Activated naive CD4-positive, alpha-beta T cell treated with anti-CD3 and anti-CD28 coated beads, Interleukin-2, amount 10 ng/mL, durations not matched to agents 7 days and 5 days (primary cell): ENCODE data around the gene PMP22.

Experiments used
- CTCF ChIA-PET: fragments of 350-600 bp; sonication (Branson Sonifier 250); formaldehyde crosslinking; loops from one replicate; lab custom pipeline; 2021; ENCODE audit warnings: antibody characterized with exemption; lab: Charles Lee
- DNase-seq: peaks from one replicate; pipeline ENCODE4 v3.0.0-alpha.2; 2020
- H3K27ac Mint-ChIP-seq: one replicate; pipeline ENCODE4 v1.8.0; 2021; ENCODE audit warnings: mild to moderate bottlenecking, moderate library complexity, mixed read lengths
- H3K27me3 Mint-ChIP-seq: one replicate; pipeline ENCODE4 v1.8.0; 2021; ENCODE audit warnings: mild to moderate bottlenecking, mixed read lengths
- H3K36me3 Mint-ChIP-seq: one replicate; pipeline ENCODE4 v1.8.0; 2021; ENCODE audit warnings: mixed read lengths
- H3K4me1 Mint-ChIP-seq: one replicate; pipeline ENCODE4 v1.8.0; 2021; ENCODE audit warnings: mixed read lengths
- H3K4me3 Mint-ChIP-seq: one replicate; pipeline ENCODE4 v1.8.0; 2021; ENCODE audit warnings: mild to moderate bottlenecking, moderate library complexity, mixed read lengths
- H3K9me3 Mint-ChIP-seq: one replicate; pipeline ENCODE4 v1.8.0; 2021; ENCODE audit warnings: mixed read lengths

The PMP22 gene

GRCh38 chr17:15184872-15185624 is 80.1 kb downstream of the PMP22 start:
- DNase-seq = no peak
- Mint-ChIP-seq H3K27me3 (no peaks in the 10 kb centered on the region), H3K36me3 (no peaks in the 10 kb centered on the region), H3K4me3 (no peak overlapping the region), H3K27ac (no peak overlapping the region), H3K9me3 (no peaks in the 10 kb centered on the region), H3K4me1 (no peaks in the 10 kb centered on the region)
- CTCF ChIA-PET = no interaction called here

DNA sequence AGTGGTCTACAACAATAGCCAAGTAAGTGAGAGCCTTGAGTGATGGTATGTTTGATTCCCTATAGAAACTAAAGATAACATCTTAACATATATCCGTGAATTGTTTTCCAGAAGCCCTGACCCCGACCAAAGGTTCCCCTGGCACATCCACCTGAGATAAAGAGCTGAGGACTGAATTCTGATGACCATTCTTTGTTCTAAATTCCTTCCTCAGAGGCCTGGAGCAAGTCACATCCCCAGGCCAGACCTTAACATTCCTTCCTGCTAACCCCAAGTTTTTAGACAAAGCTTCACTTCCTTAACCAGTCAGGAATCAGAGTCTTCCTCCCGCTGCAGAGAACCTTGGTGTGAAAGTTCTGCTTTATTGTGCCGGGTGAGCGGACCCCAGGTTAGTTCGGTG is 83.3 kb downstream of the PMP22 start:
- CTCF ChIA-PET = no interaction called here
- Mint-ChIP-seq H3K36me3 (no peaks in the 10 kb centered on the region), H3K27me3 (no peaks in the 10 kb centered on the region), H3K9me3 (no peaks in the 10 kb centered on the region), H3K4me1 (no peaks in the 10 kb centered on the region), H3K27ac (no peak overlapping the region), H3K4me3 (no peak overlapping the region)
- DNase-seq = no peak

DNA sequence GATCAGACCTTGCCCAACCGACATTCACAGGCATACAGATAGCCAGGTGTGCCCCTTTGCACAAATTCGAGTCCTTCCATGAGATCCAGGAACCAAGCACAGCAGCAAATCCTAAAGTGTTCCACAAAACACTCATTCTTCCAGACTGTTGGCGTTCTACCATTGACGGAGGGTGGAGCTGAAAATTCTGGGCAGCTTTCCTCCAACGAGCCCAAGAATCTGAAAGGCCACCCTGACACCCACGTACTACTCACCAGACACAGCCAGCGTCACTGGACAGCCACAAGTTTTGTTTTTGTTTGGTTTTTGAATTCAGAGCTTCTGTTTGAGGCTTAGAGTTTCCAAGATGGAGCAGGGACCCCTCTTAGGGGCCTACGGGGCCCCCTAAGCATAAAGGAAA is 83.8 kb downstream of the PMP22 start:
- H3K36me3 Mint-ChIP-seq = no peaks in the 10 kb centered on the region
- H3K4me1 Mint-ChIP-seq = no peaks in the 10 kb centered on the region
- DNase-seq = no peak
- H3K4me3 Mint-ChIP-seq = no peak overlapping the region
- H3K9me3 Mint-ChIP-seq = no peaks in the 10 kb centered on the region
- H3K27ac Mint-ChIP-seq = no peak overlapping the region
- CTCF ChIA-PET = no interaction called here
- H3K27me3 Mint-ChIP-seq = no peaks in the 10 kb centered on the region

- DNase-seq = no peak
- Mint-ChIP-seq H3K27me3 (no peaks in the 10 kb centered on the region), H3K36me3 (no peaks in the 10 kb centered on the region), H3K27ac (no peak overlapping the region), H3K9me3 (no peaks in the 10 kb centered on the region), H3K4me3 (no peak overlapping the region), H3K4me1 (no peaks in the 10 kb centered on the region)
- CTCF ChIA-PET = no interaction called here
These were observed 85.0 kb downstream of the PMP22 start for GRCh38 chr17:15180121-15180561.
